Kidney glomerular epithelial cell (primary cell): ENCODE results near the gene BSG.
"Not testable (repeated sequence)": the region's sequence is repeated elsewhere in the genome, so short reads cannot be mapped to it uniquely, and the experiment has no call there.

Experiments
- DNase-seq: peaks from one replicate; lab custom pipeline; 2025; lab: John Stamatoyannopoulos, UW

Gene BSG

GRCh38 chr19:588093-588740 lies 15.8 kb downstream of the BSG start:
- no peak for DNase-seq

- no peak for DNase-seq
Measured at GRCh38 chr19:588741-589692, 16.6 kb downstream of the BSG start.

DNA sequence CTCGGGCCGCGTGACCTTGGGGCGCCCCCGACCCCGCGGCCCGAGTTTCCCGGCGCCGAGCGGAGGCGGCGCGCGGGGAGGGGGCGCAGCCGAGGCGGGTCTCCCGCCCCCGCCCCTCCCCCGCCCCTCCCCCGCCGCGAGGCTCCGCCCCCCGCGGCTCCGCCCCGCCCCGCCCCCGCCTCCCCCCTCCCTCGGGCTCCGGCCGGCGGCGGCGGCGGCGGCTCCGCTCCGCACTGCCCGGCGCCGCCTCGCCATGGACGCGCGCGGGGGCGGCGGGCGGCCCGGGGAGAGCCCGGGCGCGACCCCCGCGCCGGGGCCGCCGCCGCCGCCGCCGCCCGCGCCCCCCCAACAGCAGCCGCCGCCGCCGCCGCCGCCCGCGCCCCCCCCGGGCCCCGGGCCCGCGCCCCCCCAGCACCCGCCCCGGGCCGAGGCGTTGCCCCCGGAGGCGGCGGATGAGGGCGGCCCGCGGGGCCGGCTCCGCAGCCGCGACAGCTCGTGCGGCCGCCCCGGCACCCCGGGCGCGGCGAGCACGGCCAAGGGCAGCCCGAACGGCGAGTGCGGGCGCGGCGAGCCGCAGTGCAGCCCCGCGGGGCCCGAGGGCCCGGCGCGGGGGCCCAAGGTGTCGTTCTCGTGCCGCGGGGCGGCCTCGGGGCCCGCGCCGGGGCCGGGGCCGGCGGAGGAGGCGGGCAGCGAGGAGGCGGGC lies 17.4 kb downstream of the BSG start, which contains the start of gene HCN2:
Gene HCN2, plus strand, starts transcription at position 189 of the 703 bp plus-strand sequence. Its CDS starts 65 bp downstream, at position 254.
- no peak for DNase-seq

GRCh38 chr19:590396-590745 lies 18.0 kb downstream of the BSG start:
- no peak for DNase-seq

- no peak for DNase-seq
Measured at GRCh38 chr19:590750-591098, 18.3 kb downstream of the BSG start.

DNA sequence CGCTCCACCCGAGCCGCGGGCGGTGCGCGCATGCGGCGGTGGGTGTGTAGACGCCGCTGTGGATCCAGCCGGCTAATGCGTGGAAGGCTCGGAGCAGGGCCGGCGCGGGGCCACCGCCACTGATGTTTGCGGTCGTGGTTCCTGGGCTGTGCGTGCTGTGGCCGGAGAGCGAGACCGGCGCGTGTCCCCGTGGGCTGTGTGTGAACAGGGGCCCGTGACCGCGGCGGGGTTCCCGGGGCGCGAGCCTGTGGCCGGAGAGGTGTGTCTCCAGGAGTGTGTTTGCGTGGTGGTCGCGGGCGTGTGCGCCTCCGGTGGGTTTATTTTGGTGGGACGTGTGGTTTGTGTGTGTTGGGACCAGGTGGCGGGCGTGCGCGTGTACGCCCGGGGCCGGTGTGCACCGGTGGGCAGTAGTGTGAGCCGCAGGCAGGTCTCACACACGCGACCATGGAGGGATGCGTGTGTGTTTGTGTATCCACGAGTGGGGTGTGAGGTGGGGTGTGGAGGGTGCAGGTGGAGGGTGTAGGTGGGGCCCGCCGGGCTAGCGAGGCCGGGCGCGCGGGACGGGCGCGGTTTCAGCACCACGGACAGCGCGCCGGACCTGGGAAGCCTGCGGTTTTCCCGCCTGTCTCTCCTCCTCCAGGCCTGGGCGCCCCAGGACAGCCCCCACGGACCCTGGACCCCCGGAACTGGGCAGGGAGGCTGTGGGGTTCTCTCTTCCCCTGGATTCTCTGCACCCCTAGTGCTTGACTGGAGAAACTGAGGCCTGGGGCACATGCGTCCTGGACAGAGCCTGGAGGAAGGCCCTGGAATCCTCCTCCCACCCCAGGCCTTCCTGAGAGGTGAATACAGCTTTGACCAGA lies 18.9 kb downstream of the BSG start:
- no peak for DNase-seq

- no peak for DNase-seq
Measured at GRCh38 chr19:592101-592500, 19.7 kb downstream of the BSG start.

- DNase-seq, result no peak
Measured at GRCh38 chr19:593055-593454, 20.7 kb downstream of the BSG start.

DNA sequence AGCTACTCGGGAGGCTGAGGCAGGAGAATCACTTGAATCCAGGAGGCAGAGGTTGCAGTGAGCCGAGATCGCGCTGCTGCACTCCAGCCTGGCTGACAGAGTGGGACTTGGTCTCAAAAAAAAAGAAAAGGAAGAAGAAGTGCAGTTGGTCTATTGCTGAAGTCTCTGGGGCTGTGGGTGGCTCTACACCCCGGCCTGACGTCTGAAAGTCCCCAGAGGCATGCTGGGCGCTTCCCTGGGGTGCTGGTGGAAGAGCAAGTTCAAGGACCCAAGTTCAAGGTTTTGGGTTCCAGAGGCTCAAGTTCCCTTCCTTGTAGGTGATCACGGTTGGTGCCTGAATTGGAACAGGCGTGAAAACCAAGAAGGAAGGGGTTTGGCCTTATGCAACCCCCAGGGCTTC lies 21.1 kb downstream of the BSG start:
- no peak for DNase-seq

DNA sequence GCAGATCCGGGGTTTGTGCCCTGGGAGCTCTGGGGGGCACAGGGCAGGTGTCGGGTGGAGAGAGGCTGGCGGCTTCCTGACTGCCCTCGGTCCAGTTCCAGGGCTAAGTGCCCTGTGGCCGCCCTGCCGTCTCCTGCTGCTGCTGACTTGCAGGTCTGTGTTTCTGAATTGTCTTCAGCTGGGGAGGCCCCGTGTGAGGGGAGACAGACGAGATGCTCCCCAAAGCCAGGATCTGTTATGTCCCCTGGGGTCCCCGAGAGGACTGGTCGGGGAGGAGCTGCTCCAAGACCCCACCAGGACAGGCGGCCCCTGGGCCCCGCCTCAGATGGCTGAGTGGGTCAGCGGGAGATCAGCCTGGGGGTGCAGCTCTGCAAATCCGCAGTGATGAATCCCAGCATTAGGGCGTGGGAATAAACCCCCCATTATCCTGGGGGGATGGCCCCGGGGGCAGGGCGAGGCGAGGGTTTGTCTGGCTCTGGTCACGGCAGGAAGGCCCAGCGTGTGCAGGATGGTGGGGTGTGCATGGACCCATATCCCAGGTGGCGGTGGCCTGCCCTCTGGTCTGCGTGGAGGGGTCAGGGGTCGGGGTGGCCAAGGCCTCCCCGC lies 22.0 kb downstream of the BSG start:
- DNase-seq, result no peak

DNA sequence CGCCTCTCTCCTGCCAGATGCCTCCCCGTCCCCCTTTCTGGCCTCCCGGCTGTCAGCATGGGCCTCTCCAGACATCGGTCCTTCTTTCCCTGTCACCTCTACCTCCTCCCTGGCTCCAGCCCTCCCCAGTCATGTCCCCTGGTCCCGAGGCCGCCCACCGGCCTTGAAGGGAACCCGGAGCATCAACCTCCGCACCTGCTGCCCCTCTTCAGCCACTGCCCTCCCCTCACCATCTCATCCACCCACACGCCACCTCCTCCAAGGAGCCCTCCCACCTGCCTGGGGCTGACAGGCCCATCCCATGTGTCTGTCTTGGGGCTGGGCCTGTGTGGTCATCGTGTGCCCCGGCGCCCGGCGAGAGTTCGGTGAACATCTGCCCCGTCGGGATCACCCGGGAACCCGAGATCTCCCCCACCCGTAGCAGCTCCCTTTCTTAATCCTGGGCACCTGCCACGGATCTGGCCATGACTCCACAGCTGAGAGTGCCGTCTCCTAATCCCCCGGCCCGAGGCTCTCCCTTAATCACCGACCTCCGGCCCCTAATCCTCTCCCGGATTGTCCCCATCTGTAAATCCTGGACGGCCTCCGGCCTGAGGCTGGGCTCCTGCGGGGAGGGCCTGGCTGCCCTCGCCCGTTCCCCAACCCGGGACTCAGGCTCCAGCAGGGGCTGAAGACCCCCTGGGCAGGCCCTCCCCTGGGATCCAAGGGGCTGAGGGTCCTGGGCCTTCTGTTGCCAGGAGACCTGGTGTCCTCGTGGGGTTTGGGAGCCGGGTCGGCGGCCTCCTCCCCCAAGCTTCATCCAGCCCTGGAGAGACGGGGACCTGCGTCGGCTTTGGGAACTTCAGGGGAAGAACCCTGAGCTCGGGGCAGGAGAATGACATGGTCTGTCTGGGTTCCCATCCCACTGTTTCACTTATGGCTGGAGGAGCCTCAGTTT lies 23.2 kb downstream of the BSG start:
- no peak for DNase-seq

GRCh38 chr19:596263-596655 lies 23.9 kb downstream of the BSG start:
- DNase-seq, result no peak

DNA sequence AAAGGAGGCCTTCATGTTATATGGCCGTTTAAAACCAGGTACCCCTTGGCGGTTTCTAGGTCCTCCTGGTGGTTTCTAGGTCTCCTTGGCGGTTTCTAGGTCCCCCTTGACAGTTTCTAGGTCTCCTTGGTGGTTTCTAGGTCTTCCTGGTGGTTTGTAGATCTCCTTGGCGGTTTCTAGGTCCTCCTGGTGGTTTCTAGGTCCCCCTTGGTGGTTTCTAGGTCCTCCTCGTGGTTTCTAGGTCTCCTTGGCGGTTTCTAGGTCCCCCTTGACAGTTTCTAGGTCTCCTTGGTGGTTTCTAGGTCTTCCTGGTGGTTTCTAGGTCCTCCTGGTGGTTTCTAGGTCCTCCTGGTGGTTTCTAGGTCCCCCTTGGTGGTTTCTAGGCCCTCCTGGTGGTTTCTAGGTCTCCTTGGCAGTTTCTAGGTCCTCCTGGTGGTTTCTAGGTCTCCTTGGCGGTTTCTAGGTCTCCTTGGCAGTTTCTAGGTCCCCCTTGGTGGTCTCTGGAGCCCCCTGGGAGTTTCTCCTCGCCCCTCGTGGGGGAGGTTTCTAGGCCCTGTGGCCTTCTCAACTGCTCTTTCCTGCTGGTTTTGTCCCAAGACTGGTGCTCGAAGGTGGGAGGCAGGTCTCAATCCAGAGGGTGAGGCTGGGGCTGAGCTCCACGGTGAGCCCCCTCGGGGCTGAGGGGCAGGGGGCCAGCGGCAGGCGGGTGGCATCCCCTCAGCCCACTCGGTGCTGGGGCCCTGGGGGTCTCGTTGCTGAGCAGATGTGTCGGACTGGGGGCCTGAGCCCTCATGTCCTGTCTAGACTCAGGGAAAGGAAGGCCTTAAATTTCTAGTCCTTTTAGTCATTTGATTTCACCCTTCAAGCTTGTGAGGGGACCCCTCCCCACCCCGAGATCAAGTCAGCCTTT lies 25.3 kb downstream of the BSG start:
- DNase-seq, result no peak

- DNase-seq, result no peak
Measured at GRCh38 chr19:601310-601709, 28.9 kb downstream of the BSG start.

- DNase-seq, result no peak
Measured at GRCh38 chr19:601790-602189, 29.4 kb downstream of the BSG start.

- no peak for DNase-seq
Measured at GRCh38 chr19:602391-603301, 30.2 kb downstream of the BSG start.

DNA sequence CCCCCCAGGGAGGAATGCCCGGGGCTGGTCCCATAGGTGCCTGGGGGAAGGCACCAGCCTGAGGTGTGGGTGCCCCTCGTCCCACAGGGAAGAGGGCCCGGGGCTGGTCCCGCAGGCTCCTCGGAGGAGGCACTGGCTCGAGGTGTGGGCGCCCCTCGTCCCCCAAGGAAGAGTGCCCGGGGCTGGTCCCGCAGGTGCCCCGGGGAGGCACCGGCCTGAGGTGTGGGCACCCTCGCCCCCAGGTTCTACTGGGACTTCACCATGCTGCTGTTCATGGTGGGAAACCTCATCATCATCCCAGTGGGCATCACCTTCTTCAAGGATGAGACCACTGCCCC lies 30.9 kb downstream of the BSG start:
- not testable (repeated sequence) for DNase-seq

DNA sequence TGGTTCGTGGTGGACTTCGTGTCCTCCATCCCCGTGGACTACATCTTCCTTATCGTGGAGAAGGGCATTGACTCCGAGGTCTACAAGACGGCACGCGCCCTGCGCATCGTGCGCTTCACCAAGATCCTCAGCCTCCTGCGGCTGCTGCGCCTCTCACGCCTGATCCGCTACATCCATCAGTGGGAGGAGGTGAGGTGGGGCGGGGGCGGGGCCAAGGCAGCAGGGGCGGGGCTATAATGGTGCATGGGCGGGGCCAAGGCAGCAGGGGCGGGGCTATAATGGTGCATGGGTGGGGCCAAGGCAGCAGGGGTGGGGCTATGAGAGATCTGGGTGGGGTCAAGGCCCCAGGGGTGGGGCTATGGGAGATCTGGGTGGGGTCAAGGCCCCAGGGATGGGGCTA lies 31.4 kb downstream of the BSG start:
- DNase-seq, result not testable (repeated sequence)
